ENCODE data around the gene EGLN2.
"Not testable (repeated sequence)": the region's sequence is repeated elsewhere in the genome, so short reads cannot be mapped to it uniquely, and the experiment has no call there.

Gene EGLN2

DNA sequence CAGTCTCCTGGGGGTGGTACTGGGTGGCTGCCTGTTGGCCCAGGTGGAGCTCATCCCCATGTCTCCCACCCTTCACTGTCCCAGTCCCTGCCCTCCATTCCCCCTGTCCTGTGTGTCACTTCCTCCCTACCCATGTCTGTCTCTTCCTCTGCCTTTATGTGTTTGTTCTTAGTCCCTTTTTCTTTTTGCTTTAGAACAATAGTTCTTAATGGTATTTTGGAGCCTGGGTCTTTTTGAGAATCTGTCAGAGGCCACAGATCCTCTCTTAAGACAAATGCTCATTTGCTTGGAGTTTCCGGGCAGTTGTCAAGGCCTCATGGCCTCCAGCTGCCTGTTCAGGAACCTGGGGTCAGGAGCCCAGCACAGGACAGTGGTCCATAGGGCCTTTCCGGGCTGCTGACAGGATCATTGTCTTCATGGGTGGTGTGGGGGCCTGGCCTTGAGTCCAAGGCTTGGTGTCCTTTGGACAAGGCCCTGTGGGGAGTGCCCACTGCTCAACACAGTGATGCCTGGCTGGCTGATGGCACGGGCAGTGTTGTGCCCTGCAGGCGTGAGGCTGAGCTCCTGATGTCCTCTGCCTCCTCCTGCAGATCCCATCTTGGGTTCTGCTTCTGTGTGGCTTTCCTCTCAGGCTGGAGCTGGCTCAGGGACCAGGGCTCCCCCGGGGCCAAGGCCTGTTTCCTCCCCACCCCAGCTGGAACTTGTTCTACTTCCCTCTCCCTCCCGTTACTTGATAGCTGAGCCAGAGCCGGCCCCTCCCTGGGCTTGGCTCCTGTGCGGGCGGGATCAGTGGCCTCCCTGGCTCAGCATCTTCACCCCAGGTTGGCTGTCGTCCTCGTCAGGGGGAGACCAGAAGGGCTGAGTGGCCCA lies 3.5 kb downstream of the EGLN2 start:
- no peak for DNase-seq (ENCODE audit: low read depth)

DNA sequence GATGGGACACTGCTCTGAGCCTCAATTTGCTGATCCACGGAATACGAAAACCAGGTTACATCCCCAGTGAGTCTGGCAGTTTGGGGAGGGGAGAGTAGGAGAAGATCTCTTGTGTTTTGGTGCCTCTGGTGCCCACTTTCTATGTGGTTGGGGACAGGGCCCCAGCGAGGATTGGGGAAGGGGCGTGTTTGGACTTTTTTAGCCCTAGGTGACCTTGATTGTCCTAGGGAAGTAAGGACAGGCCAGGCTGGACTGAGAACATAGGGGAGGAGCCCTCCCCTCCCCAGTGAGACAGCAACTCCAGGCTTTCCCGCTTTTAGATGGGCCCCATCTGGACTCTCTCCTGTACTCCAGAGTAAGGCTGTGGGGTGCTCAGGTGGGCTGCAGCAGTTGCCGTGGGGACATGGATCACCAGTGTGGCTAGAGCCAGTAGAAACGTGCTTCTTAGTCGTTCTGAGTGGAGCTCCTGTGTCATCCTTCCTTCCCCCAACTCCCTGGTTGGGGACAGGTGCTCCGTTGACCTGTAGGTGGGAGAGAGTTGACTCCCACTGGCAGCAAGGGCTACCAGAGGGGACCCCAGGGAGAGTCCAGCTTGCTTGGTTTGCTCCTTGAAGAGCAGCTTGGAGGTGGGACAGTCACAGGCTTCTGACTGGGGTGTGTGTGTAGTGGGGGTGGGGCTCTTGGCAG lies 4.3 kb downstream of the EGLN2 start:
- no peak for DNase-seq (ENCODE audit: low read depth)

DNA sequence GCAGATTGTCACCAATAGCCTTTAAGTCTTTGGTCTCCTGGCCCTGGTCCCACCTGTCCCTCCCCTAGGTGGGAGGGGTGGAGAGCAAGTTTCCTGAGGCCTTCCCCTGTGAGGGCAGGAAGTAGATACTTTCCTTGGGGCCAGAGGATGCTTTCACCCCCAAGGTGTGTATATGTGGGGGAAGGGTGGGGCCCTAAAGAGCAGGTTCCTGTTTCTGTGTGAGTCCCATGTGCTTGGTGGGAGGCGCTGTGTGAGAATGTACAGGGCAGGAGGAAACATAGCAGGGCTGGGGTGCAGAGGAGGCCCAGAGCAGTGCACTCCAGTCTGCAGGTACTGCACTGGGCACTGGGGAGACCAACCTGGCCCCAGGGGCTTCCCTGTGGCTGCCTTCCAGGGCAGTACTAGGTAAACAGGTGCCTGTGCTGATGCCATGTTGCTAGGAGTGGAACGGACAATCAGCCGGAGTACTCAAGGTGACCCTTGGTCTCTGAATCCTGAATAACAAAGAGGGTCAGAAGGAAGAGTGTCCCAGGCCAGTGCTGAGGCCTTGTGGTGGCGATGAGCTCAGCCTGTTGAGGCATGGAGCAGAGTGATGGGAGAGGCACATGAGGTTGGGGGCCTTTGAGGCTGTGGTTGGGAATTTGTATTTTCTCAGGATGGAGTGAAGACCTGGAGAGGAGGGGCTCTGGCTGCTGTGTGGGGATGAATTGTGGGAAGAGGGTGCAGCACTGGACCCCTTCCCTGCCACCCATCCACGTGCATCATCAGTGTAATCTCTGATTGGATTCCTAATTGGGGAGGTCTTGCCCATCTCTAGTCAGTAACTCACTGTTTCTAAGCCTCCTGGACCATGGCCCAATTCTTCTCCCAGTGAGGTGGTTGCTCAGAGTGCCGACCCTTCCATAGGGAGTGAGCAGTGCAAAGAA lies 5.1 kb downstream of the EGLN2 start:
- no peak for DNase-seq (ENCODE audit: low read depth)

DNA sequence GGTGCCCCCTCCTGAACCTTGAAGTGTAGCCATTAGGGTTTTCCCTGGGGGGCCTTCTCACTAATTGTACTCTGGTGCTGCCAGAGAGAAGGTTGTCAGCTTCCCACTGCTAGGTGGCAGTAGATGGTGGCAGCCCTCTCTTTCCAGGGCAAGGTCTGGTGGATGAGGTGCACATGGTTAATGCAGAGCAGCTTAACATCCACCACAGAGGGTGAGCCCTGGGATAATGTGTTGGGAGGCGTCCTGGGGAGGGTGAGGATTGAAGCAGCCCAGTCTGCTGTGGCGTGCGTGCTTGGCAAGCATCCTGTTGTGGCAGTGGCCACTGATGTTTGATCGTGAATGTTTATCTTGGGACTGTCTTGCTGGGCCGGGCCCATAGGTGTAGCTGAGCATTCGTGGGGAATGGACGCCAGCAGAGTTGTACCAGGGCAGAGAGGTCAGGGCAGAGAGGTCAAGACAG lies 5.8 kb downstream of the EGLN2 start:
- no peak for DNase-seq (ENCODE audit: low read depth)

DNA sequence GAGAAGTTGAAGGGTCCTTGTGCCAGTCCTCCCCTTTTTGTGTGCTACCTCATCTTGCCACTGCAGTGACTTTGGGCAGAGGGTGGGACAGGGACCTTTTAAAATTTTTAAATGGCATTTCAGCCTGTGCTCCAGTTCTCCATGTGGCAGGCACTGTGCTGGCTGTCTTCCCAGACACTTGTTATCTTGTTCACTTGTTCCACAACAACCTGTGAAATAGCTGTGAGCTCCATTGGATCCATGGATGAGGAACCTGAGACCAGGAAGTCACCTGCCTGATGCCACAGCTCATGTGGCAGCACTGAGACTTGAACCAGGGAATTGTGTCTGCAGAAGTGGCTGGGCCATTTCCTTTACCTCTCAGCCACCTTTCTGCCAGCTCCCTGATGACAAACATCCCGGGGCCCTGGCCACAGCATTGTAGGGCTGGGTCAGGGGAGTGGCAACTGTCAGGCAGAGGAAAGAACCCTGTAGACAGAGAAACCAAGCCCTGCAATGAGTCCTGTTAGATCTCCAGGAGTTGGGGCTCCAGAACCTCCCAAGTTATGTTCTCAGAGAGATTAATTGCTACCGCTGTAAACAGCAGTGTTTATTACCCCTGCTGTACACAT lies 6.4 kb downstream of the EGLN2 start:
- DNase-seq (ENCODE audit: low read depth), result no peak

DNA sequence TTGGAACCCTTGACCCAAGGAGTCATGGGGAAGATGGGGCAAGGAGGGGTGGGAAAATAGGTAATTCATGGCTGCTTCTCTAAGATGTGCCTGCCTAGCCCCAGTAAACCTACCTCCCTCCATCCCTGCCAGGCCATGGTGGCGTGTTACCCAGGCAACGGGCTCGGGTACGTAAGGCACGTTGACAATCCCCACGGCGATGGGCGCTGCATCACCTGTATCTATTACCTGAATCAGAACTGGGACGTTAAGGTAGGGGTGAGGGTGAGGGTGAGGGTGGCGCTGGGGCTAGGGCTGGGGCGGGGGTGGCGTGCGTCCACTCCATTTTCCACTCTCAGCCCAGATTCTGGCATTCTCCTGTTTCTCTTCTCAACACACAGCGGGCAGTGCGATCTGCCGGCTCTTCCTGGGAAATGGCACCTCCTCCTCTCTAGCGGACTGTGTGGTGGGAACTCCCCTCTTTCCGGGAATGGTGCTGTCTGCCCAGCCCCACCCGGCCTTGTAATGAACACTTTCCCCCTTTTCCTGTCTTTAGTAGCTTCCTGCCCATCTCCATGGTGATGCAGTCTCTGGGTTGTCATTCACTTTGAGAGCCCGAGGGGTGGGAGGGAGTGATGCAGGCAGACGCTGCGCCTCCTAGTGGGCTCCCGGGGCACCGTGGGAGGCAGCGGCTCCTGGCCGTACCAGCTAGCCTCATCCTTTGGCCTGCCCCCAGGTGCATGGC lies 7.6 kb downstream of the EGLN2 start:
- DNase-seq (ENCODE audit: low read depth), result peak; percentile 65

DNA sequence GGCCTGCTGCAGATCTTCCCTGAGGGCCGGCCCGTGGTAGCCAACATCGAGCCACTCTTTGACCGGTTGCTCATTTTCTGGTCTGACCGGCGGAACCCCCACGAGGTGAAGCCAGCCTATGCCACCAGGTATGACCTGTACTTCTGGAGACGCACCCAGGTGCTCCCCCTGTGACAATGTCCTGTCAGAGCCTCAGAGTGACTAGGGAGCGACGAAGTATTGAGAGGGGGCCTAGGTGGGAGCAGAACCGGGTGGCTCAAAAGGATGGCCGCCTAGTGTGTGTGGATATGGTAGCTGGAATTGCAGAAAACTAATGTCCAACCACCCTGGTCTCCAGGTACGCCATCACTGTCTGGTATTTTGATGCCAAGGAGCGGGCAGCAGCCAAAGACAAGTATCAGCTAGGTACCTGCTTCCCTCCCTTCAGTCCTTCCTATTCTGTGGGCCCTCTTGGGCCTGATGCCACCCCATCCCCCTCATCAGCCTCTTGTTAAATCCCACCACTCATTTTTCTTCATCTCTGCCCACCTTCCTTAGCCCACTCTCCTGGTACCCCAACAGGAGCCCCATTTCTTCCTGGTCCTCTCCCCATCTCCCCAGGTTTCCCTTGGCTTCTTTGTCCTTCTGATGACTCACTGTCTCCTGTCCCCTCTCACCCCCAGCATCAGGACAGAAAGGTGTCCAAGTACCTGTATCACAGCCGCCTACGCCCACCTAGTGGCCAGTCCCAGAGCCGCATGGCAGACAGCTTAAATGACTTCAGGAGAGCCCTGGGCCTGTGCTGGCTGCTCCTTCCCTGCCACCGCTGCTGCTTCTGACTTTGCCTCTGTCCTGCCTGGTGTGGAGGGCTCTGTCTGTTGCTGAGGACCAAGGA lies 8.4 kb downstream of the EGLN2 start:
- DNase-seq (ENCODE audit: low read depth), result no peak

DNA sequence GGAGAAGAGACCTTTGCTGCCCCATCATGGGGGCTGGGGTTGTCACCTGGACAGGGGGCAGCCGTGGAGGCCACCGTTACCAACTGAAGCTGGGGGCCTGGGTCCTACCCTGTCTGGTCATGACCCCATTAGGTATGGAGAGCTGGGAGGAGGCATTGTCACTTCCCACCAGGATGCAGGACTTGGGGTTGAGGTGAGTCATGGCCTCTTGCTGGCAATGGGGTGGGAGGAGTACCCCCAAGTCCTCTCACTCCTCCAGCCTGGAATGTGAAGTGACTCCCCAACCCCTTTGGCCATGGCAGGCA lies 9.0 kb downstream of the EGLN2 start:
- no peak for DNase-seq (ENCODE audit: low read depth)

DNA sequence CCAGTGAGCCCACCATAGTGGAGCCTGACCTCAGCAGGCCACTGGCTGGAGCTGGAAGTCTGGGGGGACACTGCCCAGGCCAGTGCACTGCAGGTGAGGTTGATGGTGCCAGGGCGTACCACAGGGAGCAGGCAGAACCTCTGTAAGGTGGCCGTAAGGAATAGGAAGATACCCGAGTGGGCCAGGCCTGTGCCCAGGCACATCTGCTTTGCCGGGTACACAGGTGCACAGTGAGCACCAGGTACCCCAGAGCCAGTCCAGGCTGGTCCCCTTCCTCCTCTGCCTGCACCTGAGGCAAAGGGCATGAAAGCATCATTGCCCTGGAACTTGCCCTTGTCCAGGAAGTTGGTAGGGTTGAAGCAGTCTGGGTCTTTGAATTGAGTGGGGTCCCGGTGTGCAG lies 9.5 kb downstream of the EGLN2 start:
- no peak for DNase-seq (ENCODE audit: low read depth)

DNA sequence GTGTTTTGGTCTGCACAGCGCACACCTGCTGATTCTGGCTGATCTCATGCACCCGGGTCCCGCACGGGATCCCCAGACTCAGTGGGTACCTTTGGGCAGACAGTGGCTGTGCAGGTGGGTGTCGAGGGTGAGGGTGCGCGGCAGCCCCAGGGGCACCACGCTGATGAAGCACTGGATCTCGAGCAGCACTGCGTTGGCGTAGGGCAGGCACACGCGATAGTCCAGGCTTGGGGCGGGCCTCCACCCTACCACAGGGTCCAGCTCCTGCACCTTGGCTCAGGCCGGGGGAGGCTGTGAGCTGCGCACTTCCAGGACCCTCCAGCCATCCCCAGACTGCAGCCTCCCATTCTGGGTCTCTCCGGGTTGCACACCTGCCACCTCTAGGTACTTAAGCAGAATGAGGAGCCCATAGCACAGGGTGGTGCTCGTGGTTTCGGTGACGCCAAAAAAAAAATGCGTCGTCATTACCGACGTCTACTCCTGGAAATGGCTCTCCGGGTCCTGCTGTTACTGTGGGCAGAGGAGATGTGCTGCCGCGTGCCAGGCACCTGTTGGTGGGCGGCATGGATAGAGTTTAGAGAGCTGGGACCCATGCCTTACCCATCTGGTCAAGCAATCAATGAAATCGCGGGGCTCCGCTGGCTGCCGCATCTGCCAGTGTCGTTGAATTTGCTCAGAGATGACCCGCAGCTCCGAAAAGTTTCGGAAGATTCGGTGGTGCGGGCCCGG lies 10.5 kb downstream of the EGLN2 start:
- DNase-seq (ENCODE audit: low read depth), result no peak

DNA sequence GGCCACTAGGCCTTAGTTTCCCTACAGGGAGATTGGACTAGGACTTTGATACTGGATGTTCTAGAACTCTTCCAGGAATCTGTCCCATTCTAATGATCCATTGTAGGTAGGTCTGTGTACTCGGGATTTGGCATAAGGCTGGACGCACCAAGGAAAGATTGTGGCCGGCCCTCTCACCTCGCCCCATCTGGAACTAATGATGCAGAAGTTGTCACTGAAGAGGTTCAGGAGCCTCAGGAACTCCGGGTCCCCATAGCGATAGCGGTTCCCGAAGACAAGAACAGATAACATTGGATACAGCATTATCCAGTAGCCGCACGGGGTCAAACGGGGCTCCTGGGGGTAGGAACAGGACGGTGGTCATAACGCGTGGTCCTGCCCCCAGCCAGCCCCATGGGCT lies 11.2 kb downstream of the EGLN2 start:
- no peak for DNase-seq (ENCODE audit: low read depth)

DNA sequence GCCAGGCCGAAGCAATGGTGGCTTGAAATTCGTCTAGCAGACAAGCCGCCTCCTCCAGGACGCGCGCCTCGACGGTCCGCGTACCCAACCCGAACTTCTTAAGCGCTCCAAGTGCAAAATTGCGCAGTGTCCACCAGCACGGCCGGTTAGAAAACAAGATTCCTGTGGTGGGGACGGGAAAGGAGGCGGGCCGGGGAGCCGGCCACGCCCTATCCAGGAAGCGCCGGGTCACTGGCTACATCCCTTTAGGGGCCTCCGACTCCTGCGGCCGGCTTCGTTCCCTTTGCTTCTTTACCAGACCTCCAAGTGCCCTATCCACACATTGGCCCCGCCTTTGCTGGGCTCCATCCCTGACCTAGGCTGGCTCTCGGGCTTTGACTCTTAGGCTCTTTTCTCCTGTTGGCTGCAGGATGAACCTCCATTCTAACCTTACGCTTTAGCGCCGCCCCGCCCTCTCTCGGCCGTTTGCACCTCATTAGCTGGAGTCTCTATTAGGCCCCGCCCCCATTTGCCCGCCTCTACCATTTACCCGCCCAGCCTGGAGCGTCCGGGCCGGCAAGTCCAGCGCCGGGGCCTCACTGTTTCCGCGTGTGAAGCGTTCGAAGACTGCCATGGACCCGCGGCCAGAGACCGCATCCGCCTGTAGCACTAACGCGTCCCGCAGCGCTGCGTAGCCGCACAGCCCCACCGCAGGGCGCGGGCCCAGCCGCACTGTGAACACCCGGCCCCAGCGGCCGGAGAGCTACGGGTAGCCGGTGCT lies 11.8 kb downstream of the EGLN2 start:
- DNase-seq (ENCODE audit: low read depth), result peak; percentile 34

DNA sequence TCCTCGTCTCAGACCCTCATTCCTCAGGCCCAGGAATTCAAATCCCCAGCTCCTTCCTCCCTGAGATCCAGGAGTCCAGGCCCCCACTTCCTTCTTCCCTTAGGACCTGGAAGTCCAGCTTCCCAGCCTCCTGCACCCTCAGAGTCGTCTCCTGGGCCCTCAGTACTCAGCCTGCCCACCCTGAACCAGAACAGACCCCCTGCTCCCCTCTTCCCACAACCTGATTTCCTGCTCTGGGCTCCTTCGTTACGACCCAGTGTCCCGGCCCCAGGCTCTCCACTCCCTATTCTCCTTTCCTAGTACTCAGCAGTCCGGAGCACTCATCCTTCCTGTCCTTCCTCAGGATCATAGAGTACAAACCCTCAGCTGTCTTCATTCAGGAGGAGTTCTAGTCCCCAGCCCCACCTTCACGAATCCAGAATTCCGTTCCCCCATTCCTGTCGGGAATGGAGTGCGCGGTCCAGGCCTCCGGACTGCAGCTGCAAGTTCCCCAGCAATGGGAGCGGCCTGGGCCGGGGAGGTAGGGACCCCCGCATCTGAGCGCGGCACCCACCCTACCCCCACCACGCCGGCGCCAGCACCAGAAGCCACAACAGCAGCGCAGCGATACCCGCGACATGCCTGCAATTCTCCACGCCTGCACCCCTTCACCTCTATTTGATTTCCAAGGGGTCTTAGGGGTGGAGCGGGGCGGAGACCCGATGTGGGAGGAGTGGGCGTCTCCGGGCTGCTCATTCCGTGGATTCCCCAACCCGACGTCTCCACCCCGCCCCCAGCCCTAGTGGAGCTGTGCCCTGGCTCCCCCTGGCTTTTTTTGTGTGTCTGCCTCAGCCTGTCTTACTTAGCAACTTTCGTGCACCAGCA lies 12.7 kb downstream of the EGLN2 start:
- no peak for DNase-seq (ENCODE audit: low read depth)

DNA sequence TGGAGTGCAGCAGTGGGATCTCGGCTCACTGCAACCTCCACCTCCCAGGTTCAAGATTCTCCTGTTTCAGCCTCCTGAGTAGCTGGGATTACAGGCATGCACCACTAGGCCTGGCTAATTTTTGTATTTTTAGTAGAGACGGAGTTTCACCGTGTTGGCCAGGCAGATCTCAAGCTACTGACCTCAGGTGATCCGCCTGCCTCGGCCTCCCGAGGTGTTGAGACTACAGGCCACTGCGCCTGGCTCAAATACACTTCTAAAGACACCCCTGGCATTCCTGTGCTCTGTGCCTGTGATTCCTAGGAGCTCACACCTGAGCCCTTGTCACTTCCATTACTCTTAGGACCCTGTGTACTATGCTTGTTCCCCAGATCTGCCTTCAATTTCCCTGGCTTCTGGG lies 13.6 kb downstream of the EGLN2 start:
- DNase-seq (ENCODE audit: low read depth), result not testable (repeated sequence)

DNA sequence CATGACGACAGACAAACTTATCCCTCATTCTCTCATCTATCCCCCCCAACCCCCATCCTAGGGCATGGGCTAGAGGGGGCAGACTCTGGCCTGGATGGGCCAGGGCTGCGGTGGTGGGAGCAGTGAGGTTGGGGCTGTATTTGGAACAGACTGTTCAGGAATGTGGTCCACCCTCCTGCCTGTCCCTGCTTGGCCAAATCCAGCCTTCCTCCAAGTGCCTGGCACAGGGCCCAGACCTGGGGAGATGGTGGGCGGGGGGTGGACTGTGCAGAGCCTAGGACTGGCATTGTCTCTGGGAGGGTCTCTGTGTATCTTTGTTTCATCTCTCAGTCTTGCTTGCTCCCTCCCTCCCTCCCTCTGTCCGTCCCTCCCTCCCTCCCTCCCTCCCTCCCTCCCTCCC lies 14.2 kb downstream of the EGLN2 start:
- DNase-seq (ENCODE audit: low read depth), result no peak

DNA sequence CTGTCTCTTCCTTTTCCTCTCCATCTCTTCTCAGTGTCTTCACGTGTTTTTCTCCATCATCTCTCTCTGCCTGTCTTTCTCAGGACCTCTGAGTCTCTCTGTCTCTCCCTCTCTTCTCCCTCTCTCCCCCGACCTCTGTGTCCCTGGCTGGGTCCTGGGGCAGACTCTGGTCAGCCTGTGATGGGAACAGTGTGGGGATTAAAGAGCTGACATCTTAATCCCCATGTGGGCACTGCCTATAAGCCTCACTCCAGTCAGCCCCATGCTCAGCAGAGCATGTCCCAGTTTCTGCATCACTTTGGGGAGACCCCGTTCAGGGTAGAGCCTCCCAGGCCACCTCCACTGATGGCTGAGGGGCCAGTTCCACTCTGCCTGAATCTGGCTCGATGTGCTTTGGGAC lies 16.2 kb downstream of the EGLN2 start:
- no peak for DNase-seq (ENCODE audit: low read depth)

DNA sequence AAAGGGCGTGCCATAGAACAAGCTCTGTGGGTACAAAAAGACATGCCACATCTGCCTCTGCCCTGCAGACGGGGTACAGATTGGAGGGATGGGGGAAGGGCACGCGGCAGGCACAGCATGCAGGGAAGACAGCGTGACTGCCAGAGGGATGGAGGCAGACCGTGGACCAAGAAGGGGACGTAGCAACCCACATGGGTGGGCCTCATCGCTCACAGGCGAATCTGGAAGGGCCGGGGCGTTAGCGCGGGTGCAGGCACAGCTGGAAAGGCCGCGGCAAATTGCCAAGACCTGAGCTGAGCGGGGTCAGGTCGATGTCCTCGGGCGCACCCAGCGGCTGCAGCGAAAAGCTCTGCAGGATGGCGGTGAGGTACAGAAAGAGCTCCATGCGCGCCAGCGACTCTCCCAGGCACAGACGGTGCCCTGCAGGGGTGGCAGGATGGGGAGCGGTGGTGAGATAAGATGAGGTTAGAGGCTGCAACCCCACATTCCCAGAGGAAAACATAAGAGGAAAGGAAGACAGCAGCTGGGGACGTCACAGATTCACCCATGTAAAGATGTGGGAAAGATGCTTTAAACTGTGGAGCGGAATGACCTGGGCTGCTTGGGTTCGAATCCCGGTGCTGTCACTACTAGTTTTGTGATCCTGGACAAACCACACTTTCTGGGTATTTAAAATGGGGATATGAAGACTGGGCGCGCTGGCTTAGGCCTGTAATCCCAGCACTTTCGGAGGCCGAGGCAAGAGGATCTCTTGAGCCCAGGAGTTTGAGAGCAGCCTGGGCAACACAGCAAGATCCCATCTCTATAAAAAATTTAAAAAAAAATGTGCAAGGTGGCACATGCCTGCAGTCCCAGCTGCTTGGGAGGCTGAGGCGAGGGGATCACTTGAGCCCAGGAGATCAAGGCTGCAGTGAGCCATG lies 19.7 kb downstream of the EGLN2 start:
- DNase-seq (ENCODE audit: low read depth), result peak; percentile 70

All from activated T-helper 9 cell treated with anti-CD3 and anti-CD28 coated beads, Interleukin-2, amount 50 U/mL, for 16 hours (primary cell).